CD4-positive, alpha-beta T cell (primary cell): ENCODE measurements around the gene GALNT2. TPM values are rescaled to one million over a fixed set of nuclear protein-coding genes. Genes with fewer than 3 reads are reported as not detected.

Experiments used
- ATAC-seq: fragments of 200-7000 bp; cut with Tn5 transposase; one replicate; pipeline ENCODE4 v1.10.0; 2022; ENCODE audit warnings: mild to moderate bottlenecking; ENCODE audit not compliant: poor library complexity
- CTCF ChIA-PET: fragments of 350-600 bp; sonication (Branson Sonifier 250); formaldehyde crosslinking; loops from one replicate; lab custom pipeline; 2021; ENCODE audit warnings: antibody characterized with exemption, inconsistent platforms; lab: Charles Lee
- POLR2A ChIA-PET: fragments of 350-600 bp; sonication (Branson Sonifier 250); formaldehyde crosslinking; loops from one replicate; lab custom pipeline; 2021; ENCODE audit warnings: antibody characterized with exemption, inconsistent platforms; lab: Charles Lee
- DNase-seq, 14 experiments: peaks; one replicate each; pipeline ENCODE4 v3.0.0-alpha.2; 2013 to 2020; ENCODE audit warnings: mixed read lengths in 2 of 14
- H3K27ac ChIP-seq, 2 donors: one replicate each; pipeline versions ENCODE4 v1.5.1 to v1.7.0; 2013; ENCODE audit warnings: low read length in 2 of 2, low read depth in 1 of 2, mild to moderate bottlenecking in 1 of 2
- H3K27me3 ChIP-seq, 2 experiments: 1 replicate in 1 of 2; 2 replicates in 1 of 2; pipeline versions ENCODE4 v1.6.1 to v1.7.0; 2013; ENCODE audit warnings: low read length in 2 of 2, control low read depth in 1 of 2, mild to moderate bottlenecking in 1 of 2, moderate library complexity in 1 of 2; ENCODE audit not compliant: insufficient read depth in 2 of 2, control insufficient read depth in 1 of 2
- H3K36me3 ChIP-seq: one replicate; pipeline ENCODE4 v1.6.1; 2013; ENCODE audit warnings: low read length, control low read depth; ENCODE audit not compliant: insufficient read depth
- H3K4me1 ChIP-seq: one replicate; pipeline ENCODE4 v1.6.1; 2013; ENCODE audit warnings: low read length, control low read depth; ENCODE audit not compliant: insufficient read depth
- H3K4me3 ChIP-seq: one replicate; pipeline ENCODE4 v1.5.1; 2013; ENCODE audit warnings: mild to moderate bottlenecking, low read length, moderate library complexity
- H3K9me3 ChIP-seq, 2 experiments: 1 replicate in 1 of 2; 2 replicates in 1 of 2; pipeline versions ENCODE4 v1.6.1 to v1.7.0; 2013; ENCODE audit warnings: low read length in 2 of 2, mild to moderate bottlenecking in 2 of 2, control low read depth in 1 of 2, moderate library complexity in 1 of 2; ENCODE audit not compliant: control insufficient read depth in 1 of 2, insufficient read depth in 1 of 2
- H3K27ac Mint-ChIP-seq: one replicate; pipeline ENCODE4 v1.8.0; 2020; ENCODE audit warnings: mixed read lengths
- H3K27me3 Mint-ChIP-seq: one replicate; pipeline ENCODE4 v1.8.0; 2021; ENCODE audit warnings: mixed read lengths
- H3K36me3 Mint-ChIP-seq: one replicate; pipeline ENCODE4 v1.8.0; 2021; ENCODE audit warnings: low read depth, mixed read lengths
- H3K4me1 Mint-ChIP-seq: one replicate; pipeline ENCODE4 v1.8.0; 2021; ENCODE audit warnings: low read depth, mixed read lengths
- H3K4me3 Mint-ChIP-seq: one replicate; pipeline ENCODE4 v1.8.0; 2020; ENCODE audit warnings: mild to moderate bottlenecking, mixed read lengths
- H3K9me3 Mint-ChIP-seq: one replicate; pipeline ENCODE4 v1.8.0; 2020; ENCODE audit warnings: mixed read lengths
- intact Hi-C, 2 experiments: fragments of 100-400 bp; cut with DNase I in 1 of 2; cut with micrococcal nuclease in 1 of 2; formaldehyde crosslinking; loops; one replicate each; pipeline versions ENCODE4 v1.15.1 to v1.9.0; 2023 to 2025; cut with DNase I, micrococcal nuclease
- total RNA-seq, 174 experiments: library from RNA in 2 of 174; stranded (reverse) in 2 of 174; gene quantifications; one replicate each; pipeline ENCODE4 v1.2.3 and lab custom pipeline; 2021 to 2026
- TF ChIP-seq, protein P1 (sequence below): fragments of 200-600 bp; IDR thresholded peaks from one replicate; pipeline ENCODE4 v1.8.0; 2022; ENCODE audit warnings: antibody characterized with exemption, mild to moderate bottlenecking

Gene GALNT2
- total RNA-seq, 2 experiments from 2014 or later = 11.0 to 11.4 TPM

DNA sequence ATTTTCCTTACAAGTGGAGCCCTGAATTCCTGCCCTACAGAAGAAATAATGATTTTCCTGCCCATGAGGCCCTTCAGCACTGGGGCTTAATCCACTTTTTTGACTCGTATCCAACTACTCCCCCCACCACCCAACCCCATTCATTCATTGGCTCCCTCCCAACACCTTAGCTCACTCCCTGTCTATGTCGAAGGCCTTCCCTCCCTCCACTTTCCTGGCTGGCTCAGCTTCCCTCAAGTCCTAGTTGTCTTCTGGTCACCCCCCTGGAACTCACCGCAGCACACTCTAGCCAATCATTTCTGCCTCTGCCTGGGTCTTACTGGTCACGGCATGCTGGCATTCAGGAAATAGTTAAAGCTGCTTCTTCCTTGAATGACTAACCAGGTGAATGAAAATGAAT, 240.2 kb downstream of the GALNT2 start:
- ChIA-PET CTCF (no interaction called here), POLR2A (no interaction called here)
- Mint-ChIP-seq H3K9me3 (no peaks in the 10 kb centered on the region), H3K27ac (no peak overlapping the region), H3K4me3 (no peak overlapping the region), H3K4me1 (peaks cover 4% of the 10 kb centered on the region), H3K27me3 (no peaks in the 10 kb centered on the region), H3K36me3 (no peaks in the 10 kb centered on the region)
- ATAC-seq = no peak
- no peaks in the 10 kb centered on the region for H3K27me3 ChIP-seq
- H3K27ac ChIP-seq = no peak overlapping the region
- no peak overlapping the region for H3K4me3 ChIP-seq
- H3K9me3 ChIP-seq = no peaks in the 10 kb centered on the region
- no peaks in the 10 kb centered on the region for H3K36me3 ChIP-seq
- no peak for DNase-seq
- TF ChIP-seq, protein P1, sequence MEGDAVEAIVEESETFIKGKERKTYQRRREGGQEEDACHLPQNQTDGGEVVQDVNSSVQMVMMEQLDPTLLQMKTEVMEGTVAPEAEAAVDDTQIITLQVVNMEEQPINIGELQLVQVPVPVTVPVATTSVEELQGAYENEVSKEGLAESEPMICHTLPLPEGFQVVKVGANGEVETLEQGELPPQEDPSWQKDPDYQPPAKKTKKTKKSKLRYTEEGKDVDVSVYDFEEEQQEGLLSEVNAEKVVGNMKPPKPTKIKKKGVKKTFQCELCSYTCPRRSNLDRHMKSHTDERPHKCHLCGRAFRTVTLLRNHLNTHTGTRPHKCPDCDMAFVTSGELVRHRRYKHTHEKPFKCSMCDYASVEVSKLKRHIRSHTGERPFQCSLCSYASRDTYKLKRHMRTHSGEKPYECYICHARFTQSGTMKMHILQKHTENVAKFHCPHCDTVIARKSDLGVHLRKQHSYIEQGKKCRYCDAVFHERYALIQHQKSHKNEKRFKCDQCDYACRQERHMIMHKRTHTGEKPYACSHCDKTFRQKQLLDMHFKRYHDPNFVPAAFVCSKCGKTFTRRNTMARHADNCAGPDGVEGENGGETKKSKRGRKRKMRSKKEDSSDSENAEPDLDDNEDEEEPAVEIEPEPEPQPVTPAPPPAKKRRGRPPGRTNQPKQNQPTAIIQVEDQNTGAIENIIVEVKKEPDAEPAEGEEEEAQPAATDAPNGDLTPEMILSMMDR = no peak
- intact Hi-C loops = loop anchor here in 1 of 2 experiments (10.0 kb wide), 1 partner anchor 1642 kb away; no protein-coding TSS in a partner anchor
- peaks cover 5% of the 10 kb centered on the region for H3K4me1 ChIP-seq

DNA sequence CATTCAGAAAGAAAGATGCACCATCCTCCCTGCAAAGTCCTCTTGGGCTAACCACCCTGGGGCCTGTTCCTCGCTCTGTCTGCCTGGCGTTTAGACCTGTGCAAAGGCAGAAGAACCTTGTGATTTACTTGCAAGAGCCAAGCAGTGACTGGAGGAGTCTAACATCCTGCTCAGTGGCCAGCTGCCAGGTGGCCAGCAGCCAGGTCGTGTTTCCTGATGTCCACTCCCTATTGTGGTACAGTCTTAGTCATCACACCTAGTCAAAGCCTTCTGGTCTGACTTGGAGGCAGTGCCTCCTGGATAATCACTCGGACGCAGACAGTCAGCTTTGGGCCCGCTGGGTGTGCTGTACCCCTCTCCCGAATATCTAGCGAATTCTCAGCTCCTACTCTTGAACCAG, 241.0 kb downstream of the GALNT2 start:
- ChIA-PET POLR2A (no interaction called here), CTCF (no interaction called here)
- no peak for DNase-seq
- Histone ChIP-seq H3K4me3 (no peak overlapping the region), H3K27ac (no peak overlapping the region), H3K36me3 (no peaks in the 10 kb centered on the region), H3K27me3 (no peaks in the 10 kb centered on the region), H3K9me3 (no peaks in the 10 kb centered on the region), H3K4me1 (peaks cover 5% of the 10 kb centered on the region)
- no peak for ATAC-seq
- Mint-ChIP-seq H3K27me3 (no peaks in the 10 kb centered on the region), H3K36me3 (no peaks in the 10 kb centered on the region), H3K9me3 (no peaks in the 10 kb centered on the region), H3K4me1 (peaks cover 4% of the 10 kb centered on the region), H3K4me3 (no peak overlapping the region), H3K27ac (no peak overlapping the region)
- intact Hi-C loops = loop anchor here in 1 of 2 experiments (10.0 kb wide), 1 partner anchor 1643 kb away; no protein-coding TSS in a partner anchor
- TF ChIP-seq, protein P1 = no peak

DNA sequence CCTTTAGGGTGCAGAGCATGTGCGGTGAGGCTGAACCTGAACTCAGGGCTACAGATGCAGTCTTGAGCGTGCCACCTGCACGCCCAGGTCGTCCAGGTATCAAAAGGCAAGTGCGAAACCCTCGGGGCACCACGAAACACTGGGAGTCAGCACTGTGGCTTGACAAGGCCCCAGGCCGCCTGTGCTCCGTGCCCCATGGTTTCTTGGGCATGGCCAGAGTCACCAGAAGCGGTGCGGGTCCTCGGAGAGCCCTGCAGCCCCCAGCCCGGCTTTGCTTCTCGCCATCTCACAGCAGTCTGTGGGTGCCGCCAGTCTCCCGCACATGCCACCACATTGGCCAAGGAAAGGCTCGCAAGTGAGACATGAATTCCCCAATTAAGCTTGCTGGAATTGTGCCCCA, 241.8 kb downstream of the GALNT2 start:
- POLR2A ChIA-PET = no interaction called here

More for the DNA sequence above, 241.8 kb downstream of the GALNT2 start:
- H3K9me3 Mint-ChIP-seq = no peaks in the 10 kb centered on the region
- Histone ChIP-seq H3K36me3 (no peaks in the 10 kb centered on the region), H3K27ac (no peak overlapping the region), H3K4me1 (peaks cover 5% of the 10 kb centered on the region), H3K4me3 (no peak overlapping the region), H3K9me3 (no peaks in the 10 kb centered on the region), H3K27me3 (no peaks in the 10 kb centered on the region)
- CTCF ChIA-PET = no interaction called here
- TF ChIP-seq, protein P1 = no peak
- peaks cover 4% of the 10 kb centered on the region for H3K4me1 Mint-ChIP-seq
- ATAC-seq = no peak
- no peak overlapping the region for H3K27ac Mint-ChIP-seq
- no peak for DNase-seq
- no peaks in the 10 kb centered on the region for H3K36me3 Mint-ChIP-seq
- no peak overlapping the region for H3K4me3 Mint-ChIP-seq
- intact Hi-C loops = loop anchor here in 1 of 2 experiments (10.0 kb wide), 1 partner anchor 1644 kb away; no protein-coding TSS in a partner anchor
- H3K27me3 Mint-ChIP-seq = no peaks in the 10 kb centered on the region
